Measurements from ENCODE around the gene SHROOM4. TPM values are rescaled to one million over a fixed set of nuclear protein-coding genes. Genes with fewer than 3 reads are reported as not detected.

Gene SHROOM4, protein sequence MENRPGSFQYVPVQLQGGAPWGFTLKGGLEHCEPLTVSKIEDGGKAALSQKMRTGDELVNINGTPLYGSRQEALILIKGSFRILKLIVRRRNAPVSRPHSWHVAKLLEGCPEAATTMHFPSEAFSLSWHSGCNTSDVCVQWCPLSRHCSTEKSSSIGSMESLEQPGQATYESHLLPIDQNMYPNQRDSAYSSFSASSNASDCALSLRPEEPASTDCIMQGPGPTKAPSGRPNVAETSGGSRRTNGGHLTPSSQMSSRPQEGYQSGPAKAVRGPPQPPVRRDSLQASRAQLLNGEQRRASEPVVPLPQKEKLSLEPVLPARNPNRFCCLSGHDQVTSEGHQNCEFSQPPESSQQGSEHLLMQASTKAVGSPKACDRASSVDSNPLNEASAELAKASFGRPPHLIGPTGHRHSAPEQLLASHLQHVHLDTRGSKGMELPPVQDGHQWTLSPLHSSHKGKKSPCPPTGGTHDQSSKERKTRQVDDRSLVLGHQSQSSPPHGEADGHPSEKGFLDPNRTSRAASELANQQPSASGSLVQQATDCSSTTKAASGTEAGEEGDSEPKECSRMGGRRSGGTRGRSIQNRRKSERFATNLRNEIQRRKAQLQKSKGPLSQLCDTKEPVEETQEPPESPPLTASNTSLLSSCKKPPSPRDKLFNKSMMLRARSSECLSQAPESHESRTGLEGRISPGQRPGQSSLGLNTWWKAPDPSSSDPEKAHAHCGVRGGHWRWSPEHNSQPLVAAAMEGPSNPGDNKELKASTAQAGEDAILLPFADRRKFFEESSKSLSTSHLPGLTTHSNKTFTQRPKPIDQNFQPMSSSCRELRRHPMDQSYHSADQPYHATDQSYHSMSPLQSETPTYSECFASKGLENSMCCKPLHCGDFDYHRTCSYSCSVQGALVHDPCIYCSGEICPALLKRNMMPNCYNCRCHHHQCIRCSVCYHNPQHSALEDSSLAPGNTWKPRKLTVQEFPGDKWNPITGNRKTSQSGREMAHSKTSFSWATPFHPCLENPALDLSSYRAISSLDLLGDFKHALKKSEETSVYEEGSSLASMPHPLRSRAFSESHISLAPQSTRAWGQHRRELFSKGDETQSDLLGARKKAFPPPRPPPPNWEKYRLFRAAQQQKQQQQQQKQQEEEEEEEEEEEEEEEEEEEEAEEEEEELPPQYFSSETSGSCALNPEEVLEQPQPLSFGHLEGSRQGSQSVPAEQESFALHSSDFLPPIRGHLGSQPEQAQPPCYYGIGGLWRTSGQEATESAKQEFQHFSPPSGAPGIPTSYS (N-terminal part only)
- not detected for total RNA-seq

DNA sequence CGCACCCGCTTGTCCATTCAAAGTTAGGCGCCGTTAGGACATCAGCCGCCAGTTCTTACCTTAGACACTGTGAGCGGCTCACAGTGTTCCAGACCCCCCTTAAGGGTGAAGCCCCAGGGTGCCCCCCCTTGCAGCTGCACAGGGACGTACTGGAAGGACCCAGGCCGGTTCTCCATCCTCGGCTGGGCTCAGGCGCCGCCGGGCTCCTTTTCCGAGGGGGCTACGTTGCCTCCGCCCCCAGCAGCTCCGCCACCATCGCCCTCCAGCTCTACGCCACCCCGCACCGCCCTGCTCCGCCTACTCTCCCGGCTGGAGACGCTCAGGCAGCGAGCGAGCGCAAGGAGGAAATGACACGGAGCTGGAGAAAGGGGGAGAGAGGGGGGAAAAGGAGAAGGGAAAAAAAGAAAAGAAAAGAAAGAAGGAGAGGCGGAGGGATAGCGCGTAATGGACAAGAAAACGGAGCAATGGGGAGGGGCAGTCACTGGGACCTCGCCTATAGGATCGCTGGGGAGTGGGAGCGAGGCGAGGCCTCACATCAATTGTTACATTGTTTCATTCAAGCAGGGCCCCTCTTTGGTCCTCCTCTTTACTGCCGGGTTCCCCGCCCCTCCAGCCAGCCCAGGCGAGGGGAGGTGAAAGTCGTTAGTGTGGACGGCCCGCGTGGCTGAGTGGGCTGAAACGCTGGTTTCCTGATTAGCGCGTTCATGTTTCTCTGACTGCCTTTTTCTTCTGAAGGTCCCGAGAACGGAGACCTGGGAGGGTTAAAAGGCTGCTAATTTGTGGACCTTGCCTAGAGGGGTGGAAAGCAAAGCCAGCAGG, at the start of gene SHROOM4:
TSS of gene SHROOM4 (minus strand) at position 352 of the 819 bp plus-strand sequence. CDS start at position 176, 176 bp downstream.
- Mint-ChIP-seq H3K9me3 (no peaks in the 10 kb centered on the region), H3K27ac (no peak within 1 kb of the TSS), H3K36me3 (ENCODE audit: insufficient read depth in 2 of 2) (no peaks in the 10 kb centered on the region), H3K27me3 (ENCODE audit: low read depth) (peaks cover 80% of the 10 kb centered on the region), H3K4me3 (peak within 1 kb of the TSS; percentile 69 to 78), H3K4me1 (ENCODE audit: low read depth) (peaks cover 10% of the 10 kb centered on the region)
- DNase-seq (no peak), ATAC-seq (replicated peaks in 1 of 2) (peak in 1 of 2 donors; percentile 33)

DNA sequence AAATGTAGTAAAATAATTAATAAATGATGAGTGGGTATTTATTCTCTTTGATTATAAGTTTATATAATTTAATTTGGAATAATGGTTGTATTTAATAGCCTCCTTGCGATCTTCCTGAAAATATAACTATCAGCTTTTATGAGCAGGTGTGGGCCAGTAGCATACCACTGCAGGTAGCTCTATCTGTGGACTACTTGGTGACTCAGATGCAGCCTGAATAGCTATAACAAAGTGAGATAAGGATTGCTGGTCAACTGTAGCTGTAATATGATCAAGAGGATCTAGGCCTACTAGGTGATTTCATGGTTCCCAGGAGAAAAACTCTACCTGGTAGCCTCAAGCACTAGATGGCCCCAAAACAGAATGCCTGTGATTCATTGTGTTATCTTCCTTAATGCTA, 49.5 kb upstream of the SHROOM4 start:
- no peak overlapping the region for H3K27ac Mint-ChIP-seq
- no peaks in the 10 kb centered on the region for H3K9me3 Mint-ChIP-seq
- no peak overlapping the region for H3K4me3 Mint-ChIP-seq
- no peaks in the 10 kb centered on the region for H3K4me1 Mint-ChIP-seq (ENCODE audit: low read depth)
- ATAC-seq (replicated peaks in 1 of 2) (no peak), DNase-seq (no peak)
- H3K27me3 Mint-ChIP-seq (ENCODE audit: low read depth): peaks cover 21% of the 10 kb centered on the region
- H3K36me3 Mint-ChIP-seq (ENCODE audit: insufficient read depth in 2 of 2): no peaks in the 10 kb centered on the region

DNA sequence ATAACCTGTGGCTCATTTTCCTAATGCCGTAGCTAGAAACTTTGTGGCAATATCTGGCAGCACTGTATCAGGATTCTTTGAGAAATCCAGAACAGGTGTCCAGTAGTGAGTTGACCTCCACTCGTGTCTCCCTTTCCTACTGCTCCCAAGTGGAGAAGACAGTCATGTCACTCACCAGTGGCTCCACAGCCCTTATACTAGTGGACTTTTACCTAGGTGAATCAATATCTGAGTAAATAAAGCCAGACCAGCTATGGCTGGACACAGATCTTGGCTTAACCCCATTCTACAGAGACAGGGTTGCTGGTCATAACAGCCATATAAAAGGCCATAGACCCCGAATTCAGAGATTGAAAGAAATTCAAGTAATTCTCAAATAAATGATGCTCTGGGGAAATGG, 46.5 kb upstream of the SHROOM4 start:
- no peak overlapping the region for H3K27ac Mint-ChIP-seq
- no peaks in the 10 kb centered on the region for H3K4me1 Mint-ChIP-seq (ENCODE audit: low read depth)
- no peaks in the 10 kb centered on the region for H3K36me3 Mint-ChIP-seq (ENCODE audit: insufficient read depth in 2 of 2)
- DNase-seq (no peak), ATAC-seq (replicated peaks in 1 of 2) (no peak)
- H3K27me3 Mint-ChIP-seq (ENCODE audit: low read depth): peaks cover 13% of the 10 kb centered on the region
- no peak overlapping the region for H3K4me3 Mint-ChIP-seq
- H3K9me3 Mint-ChIP-seq: no peaks in the 10 kb centered on the region

DNA sequence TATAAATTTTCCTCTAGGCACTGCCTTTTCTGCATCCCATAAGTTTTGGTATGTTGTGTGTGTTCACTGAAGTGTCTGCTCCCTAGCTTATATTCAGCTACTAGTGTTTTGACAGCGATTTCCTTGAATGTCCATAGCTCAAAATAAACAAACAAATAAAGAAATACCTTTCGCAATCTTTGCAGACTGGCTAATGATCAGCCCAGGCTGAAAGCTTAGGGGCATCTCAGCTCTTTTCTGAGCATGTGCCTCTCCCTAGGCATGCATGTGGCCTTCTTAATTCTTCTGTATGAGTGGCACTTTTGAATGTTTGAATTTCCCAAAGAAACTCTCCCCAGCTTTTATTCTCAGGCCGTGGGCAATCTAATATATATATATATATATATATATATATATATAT, 44.6 kb upstream of the SHROOM4 start:
- H3K4me1 Mint-ChIP-seq (ENCODE audit: low read depth): no peaks in the 10 kb centered on the region
- DNase-seq (no peak), ATAC-seq (replicated peaks in 1 of 2) (no peak)
- peaks cover 14% of the 10 kb centered on the region for H3K27me3 Mint-ChIP-seq (ENCODE audit: low read depth)
- no peak overlapping the region for H3K27ac Mint-ChIP-seq
- H3K9me3 Mint-ChIP-seq: no peaks in the 10 kb centered on the region
- H3K4me3 Mint-ChIP-seq: no peak overlapping the region
- no peaks in the 10 kb centered on the region for H3K36me3 Mint-ChIP-seq (ENCODE audit: insufficient read depth in 2 of 2)

DNA sequence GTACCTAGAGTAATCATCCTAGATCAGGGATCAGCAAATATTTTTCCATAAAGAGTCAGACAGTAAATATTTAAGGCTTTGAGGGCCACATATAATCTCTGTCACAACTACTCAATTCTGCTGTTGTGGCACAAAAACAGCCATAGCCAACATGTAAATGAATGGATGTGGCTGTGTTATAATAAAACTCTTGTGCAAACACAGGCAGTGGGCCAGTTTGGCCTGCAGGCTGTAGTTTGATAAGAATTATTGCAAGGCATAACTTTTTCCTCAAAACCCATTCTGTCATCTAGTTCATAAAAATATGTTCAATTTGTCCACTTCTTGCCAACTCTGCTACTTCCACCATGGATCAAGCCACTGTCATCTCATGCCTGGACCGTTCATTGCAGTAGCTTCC, 39.4 kb upstream of the SHROOM4 start:
- H3K27ac Mint-ChIP-seq: no peak overlapping the region
- no peaks in the 10 kb centered on the region for H3K4me1 Mint-ChIP-seq (ENCODE audit: low read depth)
- DNase-seq (no peak), ATAC-seq (replicated peaks in 1 of 2) (no peak)
- no peak overlapping the region for H3K4me3 Mint-ChIP-seq
- H3K36me3 Mint-ChIP-seq (ENCODE audit: insufficient read depth in 2 of 2): no peaks in the 10 kb centered on the region
- peaks cover 26% of the 10 kb centered on the region for H3K27me3 Mint-ChIP-seq (ENCODE audit: low read depth)
- H3K9me3 Mint-ChIP-seq: peaks cover 0 to 1% of the 10 kb centered on the region in 2 donors

DNA sequence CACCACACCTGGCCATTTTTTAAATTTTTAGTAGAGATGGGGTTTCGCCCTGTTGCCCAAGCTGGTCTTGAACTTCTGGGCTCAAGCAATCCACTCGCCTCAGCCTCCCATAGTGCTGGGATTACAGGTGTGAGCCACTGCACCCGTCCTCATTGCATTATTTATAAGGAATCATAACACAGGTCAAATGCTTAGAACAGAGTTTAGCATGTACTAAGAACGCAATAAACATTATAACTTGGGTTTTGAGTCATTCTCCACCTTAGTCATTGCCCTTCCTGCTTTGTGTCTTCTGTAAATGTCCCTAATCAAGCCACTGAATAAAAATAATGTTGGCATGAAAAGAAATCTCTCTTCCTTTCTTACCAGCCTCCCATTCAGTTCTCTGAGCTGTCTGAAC, 38.5 kb upstream of the SHROOM4 start:
- Mint-ChIP-seq H3K27me3 (ENCODE audit: low read depth) (peaks cover 26% of the 10 kb centered on the region), H3K9me3 (peaks cover 0 to 1% of the 10 kb centered on the region in 2 donors), H3K36me3 (ENCODE audit: insufficient read depth in 2 of 2) (no peaks in the 10 kb centered on the region), H3K4me1 (ENCODE audit: low read depth) (no peaks in the 10 kb centered on the region), H3K4me3 (no peak overlapping the region), H3K27ac (no peak overlapping the region)
- DNase-seq (no peak), ATAC-seq (replicated peaks in 1 of 2) (no peak)

DNA sequence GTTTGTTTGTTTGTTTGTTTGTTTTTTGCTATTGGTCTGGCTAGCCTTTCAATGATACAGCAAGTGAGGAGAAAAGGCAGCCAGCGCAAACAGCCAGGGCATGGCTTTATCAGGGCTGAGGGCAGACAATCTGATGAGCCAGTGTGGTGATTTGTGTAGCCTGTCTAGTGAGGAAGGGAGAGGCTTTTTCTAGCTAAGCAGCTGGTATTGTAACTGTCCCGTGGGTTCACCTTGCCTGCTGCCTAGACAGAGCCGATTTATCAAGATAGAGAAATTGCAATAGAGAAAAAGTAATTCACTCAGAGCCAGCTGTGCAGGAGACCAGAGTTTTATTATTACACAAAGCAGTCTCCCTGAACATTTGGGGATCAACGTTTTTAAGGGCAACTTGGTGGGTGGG, 28.2 kb upstream of the SHROOM4 start:
- peak overlapping the region; percentile 30 for H3K27ac Mint-ChIP-seq
- no peak for ATAC-seq (replicated peaks in 1 of 2)
- H3K27me3 Mint-ChIP-seq (ENCODE audit: low read depth): peaks cover 45% of the 10 kb centered on the region
- H3K9me3 Mint-ChIP-seq: no peaks in the 10 kb centered on the region
- no peaks in the 10 kb centered on the region for H3K4me1 Mint-ChIP-seq (ENCODE audit: low read depth)
- no peak for DNase-seq
- H3K36me3 Mint-ChIP-seq (ENCODE audit: insufficient read depth in 2 of 2): peaks cover 0 to 2% of the 10 kb centered on the region in 2 donors
- H3K4me3 Mint-ChIP-seq: no peak overlapping the region

DNA sequence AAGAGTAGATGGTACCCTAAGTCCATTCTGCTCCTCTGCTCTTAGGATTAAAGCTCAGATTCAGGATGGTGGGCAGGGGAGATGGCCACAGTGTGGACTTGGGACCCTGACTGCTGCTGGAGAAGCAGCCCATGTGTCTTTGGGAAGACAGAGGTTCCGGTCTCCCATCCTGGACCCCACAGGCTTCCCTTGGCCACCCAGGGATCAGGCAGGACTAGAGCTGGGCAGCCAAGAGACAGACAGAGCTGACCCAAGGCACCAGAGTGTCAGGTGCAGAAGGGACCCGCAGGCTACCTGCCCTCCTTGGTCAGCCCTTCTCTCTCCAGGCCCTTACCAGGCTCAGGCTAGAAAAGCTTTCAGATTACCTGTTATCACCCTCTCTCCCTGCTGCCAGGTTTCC, 25.7 kb upstream of the SHROOM4 start:
- no peak overlapping the region for H3K4me3 Mint-ChIP-seq
- ATAC-seq (replicated peaks in 1 of 2) (no peak), DNase-seq (no peak)
- H3K27me3 Mint-ChIP-seq (ENCODE audit: low read depth): peaks cover 55% of the 10 kb centered on the region
- H3K27ac Mint-ChIP-seq: no peak overlapping the region
- peaks cover 0 to 2% of the 10 kb centered on the region in 2 donors for H3K36me3 Mint-ChIP-seq (ENCODE audit: insufficient read depth in 2 of 2)
- no peaks in the 10 kb centered on the region for H3K4me1 Mint-ChIP-seq (ENCODE audit: low read depth)
- H3K9me3 Mint-ChIP-seq: no peaks in the 10 kb centered on the region

DNA sequence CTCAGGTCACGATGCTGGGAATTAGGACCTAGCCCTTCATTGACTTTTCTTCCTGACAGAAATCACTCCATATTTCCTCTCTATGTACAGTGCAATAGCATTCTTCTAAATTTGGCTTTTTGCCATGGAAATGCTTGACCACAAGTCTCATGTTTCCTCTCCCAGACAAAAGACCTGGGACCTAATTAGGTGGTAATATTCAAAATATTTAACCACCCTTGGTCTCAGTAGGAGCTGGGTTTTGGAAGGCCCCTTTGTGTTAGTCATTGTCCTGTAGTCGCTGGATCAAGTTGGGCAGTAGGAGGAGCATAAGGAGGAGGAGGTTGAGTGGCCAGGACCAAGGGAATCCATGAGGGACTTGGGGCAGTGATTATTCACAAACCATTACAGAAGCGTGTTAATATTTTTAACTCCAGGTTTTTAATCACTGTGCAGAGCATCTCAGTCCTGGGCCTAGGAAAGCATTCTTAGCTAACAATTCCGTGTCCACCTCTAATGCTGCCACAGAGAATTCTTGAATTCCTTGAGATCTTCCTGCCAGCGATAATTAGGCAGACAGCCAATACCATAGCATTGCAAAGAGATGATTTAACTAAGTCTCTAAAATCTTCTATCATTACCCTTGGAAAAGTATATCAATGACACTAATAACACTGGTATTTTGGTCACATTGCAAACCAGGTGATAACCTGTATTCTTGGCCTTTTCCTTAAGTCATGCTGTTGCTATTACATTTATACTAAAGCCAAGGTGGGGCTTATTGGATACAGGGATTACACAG, 25.0 kb upstream of the SHROOM4 start:
- Mint-ChIP-seq H3K27me3 (ENCODE audit: low read depth) (peaks cover 62% of the 10 kb centered on the region), H3K4me1 (ENCODE audit: low read depth) (no peaks in the 10 kb centered on the region), H3K9me3 (no peaks in the 10 kb centered on the region), H3K27ac (no peak overlapping the region), H3K4me3 (no peak overlapping the region), H3K36me3 (ENCODE audit: insufficient read depth in 2 of 2) (no peaks in the 10 kb centered on the region)
- DNase-seq (no peak), ATAC-seq (replicated peaks in 1 of 2) (no peak)

DNA sequence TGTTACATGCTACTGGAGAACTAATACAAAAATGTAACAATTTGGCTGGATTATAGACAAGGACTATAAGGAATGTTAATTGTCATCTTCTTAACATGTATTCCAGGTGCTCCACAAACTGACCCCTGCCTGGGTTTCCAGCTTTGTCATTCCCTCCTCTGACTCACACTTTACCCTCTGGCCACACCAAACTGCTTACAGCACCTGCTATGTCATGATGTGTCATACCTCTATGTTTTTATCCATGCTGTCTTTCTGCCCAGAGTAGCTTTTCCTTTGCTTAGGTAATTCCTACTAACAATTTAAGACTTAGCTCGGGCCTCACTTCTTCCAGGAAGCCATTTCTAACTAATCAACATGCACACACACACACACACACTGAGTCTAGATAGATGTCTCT, 14.0 kb upstream of the SHROOM4 start:
- no peak overlapping the region for H3K27ac Mint-ChIP-seq
- no peak overlapping the region for H3K4me3 Mint-ChIP-seq
- H3K36me3 Mint-ChIP-seq (ENCODE audit: insufficient read depth in 2 of 2): no peaks in the 10 kb centered on the region
- no peaks in the 10 kb centered on the region for H3K9me3 Mint-ChIP-seq
- ATAC-seq (replicated peaks in 1 of 2) (no peak), DNase-seq (no peak)
- no peaks in the 10 kb centered on the region for H3K4me1 Mint-ChIP-seq (ENCODE audit: low read depth)
- peaks cover 21% of the 10 kb centered on the region for H3K27me3 Mint-ChIP-seq (ENCODE audit: low read depth)

DNA sequence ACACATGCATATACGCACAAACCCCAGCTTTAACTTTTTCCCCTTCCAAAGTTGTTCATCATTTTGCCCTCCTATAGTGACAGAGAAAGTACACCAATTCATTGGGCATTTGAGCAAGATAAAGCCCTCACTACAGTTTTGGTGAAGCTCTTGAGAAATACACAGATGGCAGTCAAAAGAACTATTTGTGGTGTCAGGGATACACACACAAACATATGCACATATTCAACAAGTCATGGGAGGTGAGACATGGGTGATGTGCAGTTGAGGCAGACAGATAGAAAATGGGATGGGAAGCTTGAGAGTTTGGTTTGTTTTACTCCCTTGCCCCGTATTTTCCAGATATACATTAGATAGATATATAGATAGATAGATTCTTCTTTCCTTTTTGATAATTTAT, 11.8 kb upstream of the SHROOM4 start:
- no peak overlapping the region for H3K4me3 Mint-ChIP-seq
- H3K4me1 Mint-ChIP-seq (ENCODE audit: low read depth): no peaks in the 10 kb centered on the region
- ATAC-seq (replicated peaks in 1 of 2): no peak
- DNase-seq: no peak
- no peaks in the 10 kb centered on the region for H3K9me3 Mint-ChIP-seq
- peaks cover 21% of the 10 kb centered on the region for H3K27me3 Mint-ChIP-seq (ENCODE audit: low read depth)
- H3K36me3 Mint-ChIP-seq (ENCODE audit: insufficient read depth in 2 of 2): no peaks in the 10 kb centered on the region
- H3K27ac Mint-ChIP-seq: no peak overlapping the region

DNA sequence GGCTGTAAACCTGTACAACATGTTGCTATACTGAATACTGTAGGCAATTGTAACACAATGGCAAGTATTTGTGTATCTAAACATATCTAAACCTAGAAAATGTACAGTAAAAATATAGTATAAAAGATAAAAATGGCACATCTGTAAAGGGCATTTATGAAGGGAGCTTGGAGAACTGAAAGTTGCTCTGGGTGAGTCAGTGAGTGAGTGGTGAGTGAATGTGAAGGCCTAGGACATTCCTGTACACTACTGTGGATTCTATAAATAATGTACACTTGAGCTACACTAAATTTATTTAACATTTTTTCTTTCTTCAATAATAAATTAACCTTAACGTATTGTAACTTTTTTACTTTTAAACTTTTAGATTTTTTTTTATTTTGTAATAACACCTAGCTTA, 5.0 kb upstream of the SHROOM4 start:
- Mint-ChIP-seq H3K4me1 (ENCODE audit: low read depth) (peaks cover 8% of the 10 kb centered on the region), H3K27me3 (ENCODE audit: low read depth) (peaks cover 40% of the 10 kb centered on the region), H3K27ac (no peak overlapping the region), H3K36me3 (ENCODE audit: insufficient read depth in 2 of 2) (no peaks in the 10 kb centered on the region), H3K9me3 (no peaks in the 10 kb centered on the region), H3K4me3 (no peak overlapping the region)
- DNase-seq (no peak), ATAC-seq (replicated peaks in 1 of 2) (no peak)
